ENCODE data around the gene ACSF3.

DNA sequence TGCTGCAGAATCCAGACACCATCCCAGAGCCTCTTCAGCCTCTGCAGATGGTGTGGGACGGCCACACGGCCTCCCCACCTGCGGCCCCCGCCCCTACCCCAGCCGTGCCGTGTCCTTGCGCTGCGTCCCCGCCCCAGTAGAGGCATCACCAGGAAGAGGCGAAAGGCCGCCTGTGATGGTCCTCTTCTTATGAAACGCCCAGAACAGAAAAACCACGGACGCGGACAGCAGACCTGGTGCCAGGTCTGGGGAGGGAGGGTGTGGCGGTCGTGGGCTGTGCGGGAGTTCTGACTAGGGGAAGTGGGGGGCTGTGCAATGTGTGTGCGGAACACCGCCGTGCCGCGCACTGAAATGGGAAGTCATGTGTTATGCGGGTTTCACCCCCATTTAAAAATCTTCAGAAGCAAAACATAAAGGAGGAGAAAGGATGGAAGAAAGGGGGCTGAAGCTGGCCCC is 25.5 kb downstream of the ACSF3 start:
- TF ChIP-seq POLR2A (IDR thresholded peaks at IDR 0.05) = no peak
- TF ChIP-seq, protein P1, sequence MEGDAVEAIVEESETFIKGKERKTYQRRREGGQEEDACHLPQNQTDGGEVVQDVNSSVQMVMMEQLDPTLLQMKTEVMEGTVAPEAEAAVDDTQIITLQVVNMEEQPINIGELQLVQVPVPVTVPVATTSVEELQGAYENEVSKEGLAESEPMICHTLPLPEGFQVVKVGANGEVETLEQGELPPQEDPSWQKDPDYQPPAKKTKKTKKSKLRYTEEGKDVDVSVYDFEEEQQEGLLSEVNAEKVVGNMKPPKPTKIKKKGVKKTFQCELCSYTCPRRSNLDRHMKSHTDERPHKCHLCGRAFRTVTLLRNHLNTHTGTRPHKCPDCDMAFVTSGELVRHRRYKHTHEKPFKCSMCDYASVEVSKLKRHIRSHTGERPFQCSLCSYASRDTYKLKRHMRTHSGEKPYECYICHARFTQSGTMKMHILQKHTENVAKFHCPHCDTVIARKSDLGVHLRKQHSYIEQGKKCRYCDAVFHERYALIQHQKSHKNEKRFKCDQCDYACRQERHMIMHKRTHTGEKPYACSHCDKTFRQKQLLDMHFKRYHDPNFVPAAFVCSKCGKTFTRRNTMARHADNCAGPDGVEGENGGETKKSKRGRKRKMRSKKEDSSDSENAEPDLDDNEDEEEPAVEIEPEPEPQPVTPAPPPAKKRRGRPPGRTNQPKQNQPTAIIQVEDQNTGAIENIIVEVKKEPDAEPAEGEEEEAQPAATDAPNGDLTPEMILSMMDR (IDR thresholded peaks at IDR 0.05) = no peak

Data from testis (tissue), 2 donors.